NCI-H2171 treated with DMSO at 0.1 percent for 48 hours (cell line): ENCODE results near the gene SNX32.
A peak's percentile ranks its signal among the peaks of the same experiment; 100 is the strongest.

Experiments used
- DNase-seq: peaks from one replicate; lab custom pipeline; 2025; lab: John Stamatoyannopoulos, UW

SNX32 gene

GRCh38 chr11:65833297-65834030 is at the start of gene SNX32:
Gene SNX32 (plus strand): TSS chr11:65833963. CDS start chr11:65834066, 103 bp downstream.
- DNase-seq, result peak; percentile 93

- DNase-seq, result no peak
Measured at GRCh38 chr11:65785319-65786007, 48.3 kb upstream of the SNX32 start.

GRCh38 chr11:65786008-65786785 is 47.6 kb upstream of the SNX32 start:
- DNase-seq, result no peak

- DNase-seq, result peak; percentile 9
Measured at GRCh38 chr11:65786786-65787636, 46.8 kb upstream of the SNX32 start, which contains the start of gene OVOL1. Gene OVOL1 (plus strand): TSS chr11:65787063. CDS start chr11:65787374, 311 bp downstream.

- DNase-seq, result no peak
Measured at GRCh38 chr11:65787649-65788622, 45.8 kb upstream of the SNX32 start.

- DNase-seq, result no peak
Measured at GRCh38 chr11:65788821-65789220, 44.9 kb upstream of the SNX32 start.

- DNase-seq, result no peak
Measured at GRCh38 chr11:65789230-65790103, 44.3 kb upstream of the SNX32 start.

- no peak for DNase-seq
Measured at GRCh38 chr11:65790104-65790901, 43.5 kb upstream of the SNX32 start.

- no peak for DNase-seq
Measured at GRCh38 chr11:65790902-65791650, 42.7 kb upstream of the SNX32 start.

- no peak for DNase-seq
Measured at GRCh38 chr11:65791719-65792213, 42.0 kb upstream of the SNX32 start.

- no peak for DNase-seq
Measured at GRCh38 chr11:65792456-65792855, 41.3 kb upstream of the SNX32 start.

- DNase-seq, result peak; percentile 86
Measured at GRCh38 chr11:65793144-65793581, 40.6 kb upstream of the SNX32 start.

GRCh38 chr11:65793625-65794400 is 40.0 kb upstream of the SNX32 start:
- no peak for DNase-seq

- no peak for DNase-seq
Measured at GRCh38 chr11:65794570-65795510, 38.9 kb upstream of the SNX32 start.

GRCh38 chr11:65796726-65797601 is 36.8 kb upstream of the SNX32 start:
- DNase-seq, result no peak
